GM12872 (cell line): ENCODE measurements around the gene FGF12.

Source experiments
- TF ChIP-seq, protein P1 (sequence below): IDR thresholded peaks from 3 replicates; pipeline ENCODE4 v1.5.1; 2011; ENCODE audit warnings: low read depth, mild to moderate bottlenecking, low read length, moderate library complexity; ENCODE audit not compliant: insufficient read depth

The FGF12 gene

DNA sequence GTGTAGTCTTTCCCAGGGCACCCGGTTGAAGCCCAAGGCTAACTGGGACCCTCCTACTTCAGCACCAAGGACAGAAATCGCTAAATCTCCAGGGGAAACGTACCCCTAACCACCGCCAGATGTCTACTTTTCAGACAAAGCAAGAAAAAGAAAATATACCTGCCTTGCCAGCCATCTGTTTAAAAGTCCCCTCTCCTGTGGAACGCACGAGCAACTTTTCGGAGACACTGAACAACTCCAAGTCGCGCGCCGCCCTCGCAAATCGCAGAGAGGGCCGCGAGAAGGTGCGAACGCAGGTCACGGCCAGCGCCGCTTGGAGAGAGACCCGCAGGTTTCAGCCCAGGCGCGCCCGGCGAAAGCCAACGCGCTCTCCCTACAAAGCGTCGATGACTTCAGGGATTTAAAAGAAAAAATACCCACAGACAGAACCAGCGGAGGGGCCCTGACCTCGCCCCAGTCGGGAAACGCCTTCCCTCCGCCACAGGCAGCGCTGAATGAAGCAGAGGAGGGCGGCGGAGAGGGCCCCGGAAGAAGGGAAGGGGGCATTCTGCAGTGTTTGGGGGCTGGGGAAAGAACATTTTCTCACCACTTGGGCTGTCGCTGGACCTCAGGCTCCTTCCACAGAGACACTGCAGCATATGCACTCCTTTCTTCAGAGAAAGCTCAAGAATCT is 213.1 kb downstream of the FGF12 start:
- TF ChIP-seq, protein P1, sequence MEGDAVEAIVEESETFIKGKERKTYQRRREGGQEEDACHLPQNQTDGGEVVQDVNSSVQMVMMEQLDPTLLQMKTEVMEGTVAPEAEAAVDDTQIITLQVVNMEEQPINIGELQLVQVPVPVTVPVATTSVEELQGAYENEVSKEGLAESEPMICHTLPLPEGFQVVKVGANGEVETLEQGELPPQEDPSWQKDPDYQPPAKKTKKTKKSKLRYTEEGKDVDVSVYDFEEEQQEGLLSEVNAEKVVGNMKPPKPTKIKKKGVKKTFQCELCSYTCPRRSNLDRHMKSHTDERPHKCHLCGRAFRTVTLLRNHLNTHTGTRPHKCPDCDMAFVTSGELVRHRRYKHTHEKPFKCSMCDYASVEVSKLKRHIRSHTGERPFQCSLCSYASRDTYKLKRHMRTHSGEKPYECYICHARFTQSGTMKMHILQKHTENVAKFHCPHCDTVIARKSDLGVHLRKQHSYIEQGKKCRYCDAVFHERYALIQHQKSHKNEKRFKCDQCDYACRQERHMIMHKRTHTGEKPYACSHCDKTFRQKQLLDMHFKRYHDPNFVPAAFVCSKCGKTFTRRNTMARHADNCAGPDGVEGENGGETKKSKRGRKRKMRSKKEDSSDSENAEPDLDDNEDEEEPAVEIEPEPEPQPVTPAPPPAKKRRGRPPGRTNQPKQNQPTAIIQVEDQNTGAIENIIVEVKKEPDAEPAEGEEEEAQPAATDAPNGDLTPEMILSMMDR = no peak

DNA sequence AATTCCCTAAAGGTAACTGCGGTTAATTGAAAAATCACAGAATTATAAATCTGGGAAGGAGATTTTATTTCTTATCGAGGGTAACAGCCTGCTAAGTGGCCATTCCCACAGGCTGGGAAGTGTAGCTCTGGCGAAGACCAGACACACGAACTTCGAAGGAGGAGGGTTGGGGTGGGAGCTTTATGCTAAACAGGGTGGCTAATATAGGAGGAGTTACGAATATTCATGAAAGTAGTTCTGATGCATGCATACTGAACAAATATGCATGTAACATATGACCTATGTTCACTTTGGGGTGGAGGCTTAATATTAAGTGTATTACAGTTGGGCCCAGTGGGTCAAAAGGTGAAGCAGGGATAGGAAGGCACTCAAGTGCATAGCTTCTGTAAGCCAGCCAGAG is 221.6 kb downstream of the FGF12 start:
- TF ChIP-seq, protein P1 = no peak

DNA sequence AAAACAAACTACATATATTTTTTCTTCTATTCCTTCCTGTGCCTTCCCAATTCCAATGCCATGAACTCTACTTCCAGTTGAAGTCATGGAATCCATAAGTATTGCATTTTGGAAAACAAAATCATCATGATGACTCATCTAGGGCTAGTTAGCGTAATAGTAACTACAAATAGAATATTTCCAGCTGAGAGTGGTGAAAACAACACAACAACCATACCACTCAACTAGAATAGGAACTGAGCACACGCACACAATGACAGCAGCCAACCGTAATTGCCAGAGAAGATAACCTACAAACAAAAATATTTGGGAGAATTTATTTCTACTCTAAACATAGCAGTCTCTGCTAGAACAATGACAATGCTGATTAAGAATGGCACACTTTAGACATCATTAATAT is 225.9 kb downstream of the FGF12 start:
- TF ChIP-seq, protein P1 = no peak

DNA sequence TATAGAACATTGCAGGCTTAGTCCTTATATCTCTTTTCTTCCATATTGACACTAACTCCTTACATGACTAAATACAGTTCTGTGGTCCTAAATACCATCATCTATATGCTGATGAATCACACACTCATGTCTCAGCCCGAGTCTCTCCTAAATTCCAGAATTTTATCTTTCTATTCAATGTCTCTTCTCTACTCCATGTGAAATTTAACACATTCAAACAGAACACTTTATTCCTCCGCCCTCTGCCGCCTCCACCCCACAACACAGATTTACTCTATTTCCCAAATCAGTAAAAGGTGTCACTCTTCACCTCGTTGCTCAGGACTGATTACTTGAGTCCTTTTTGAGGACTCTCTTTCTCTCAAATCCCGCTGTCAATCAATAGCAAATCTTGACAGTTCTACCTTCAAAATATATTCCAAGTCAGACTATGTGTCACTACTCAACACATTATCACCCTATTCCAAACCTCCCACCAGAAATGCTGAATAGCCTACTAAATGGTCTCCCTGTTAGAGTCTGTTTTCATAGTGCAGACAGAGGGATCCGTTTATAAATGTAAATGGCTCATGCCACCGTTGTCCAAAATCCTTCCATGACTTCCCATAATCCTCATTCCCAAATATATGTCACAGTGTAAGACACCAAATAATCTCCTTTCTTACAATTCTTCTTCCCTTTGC is 230.3 kb downstream of the FGF12 start:
- TF ChIP-seq, protein P1 = no peak

DNA sequence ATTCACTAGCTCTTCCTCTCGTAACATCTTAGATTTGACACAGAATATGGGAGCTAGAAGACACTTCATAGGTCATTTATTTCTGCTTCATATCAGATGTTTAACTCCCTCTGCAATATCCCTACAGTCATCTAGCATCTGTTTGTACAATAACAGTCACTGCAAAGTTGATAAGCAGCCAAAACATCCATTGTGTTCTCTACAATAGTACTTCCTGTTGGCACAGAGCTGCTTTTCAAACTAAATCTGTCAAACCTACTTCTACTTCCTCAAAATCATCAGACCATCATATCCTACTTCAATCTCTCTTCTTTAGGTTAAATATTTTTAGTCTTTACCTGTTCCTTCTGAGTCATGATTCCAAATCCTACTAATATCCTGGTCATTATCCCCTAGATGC is 233.2 kb downstream of the FGF12 start:
- TF ChIP-seq, protein P1 = no peak

DNA sequence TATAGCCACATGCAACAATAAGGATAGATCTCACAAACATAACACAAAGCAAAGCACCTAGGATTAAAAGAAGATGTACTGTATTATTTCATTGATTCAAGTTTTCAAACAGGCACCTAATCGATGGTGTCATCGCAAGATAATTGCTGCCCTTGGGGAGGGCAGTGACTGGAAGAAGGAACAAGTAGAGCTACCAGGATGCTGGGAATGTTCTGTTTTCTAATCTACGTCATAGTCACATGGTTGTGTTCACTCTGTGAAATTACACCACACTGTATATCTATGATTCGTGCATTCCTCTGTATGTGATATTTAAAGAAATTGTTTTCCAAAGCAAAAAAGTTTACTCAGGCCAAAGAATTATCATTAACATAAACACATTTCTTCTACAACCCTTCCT is 236.6 kb downstream of the FGF12 start:
- TF ChIP-seq, protein P1 = no peak

DNA sequence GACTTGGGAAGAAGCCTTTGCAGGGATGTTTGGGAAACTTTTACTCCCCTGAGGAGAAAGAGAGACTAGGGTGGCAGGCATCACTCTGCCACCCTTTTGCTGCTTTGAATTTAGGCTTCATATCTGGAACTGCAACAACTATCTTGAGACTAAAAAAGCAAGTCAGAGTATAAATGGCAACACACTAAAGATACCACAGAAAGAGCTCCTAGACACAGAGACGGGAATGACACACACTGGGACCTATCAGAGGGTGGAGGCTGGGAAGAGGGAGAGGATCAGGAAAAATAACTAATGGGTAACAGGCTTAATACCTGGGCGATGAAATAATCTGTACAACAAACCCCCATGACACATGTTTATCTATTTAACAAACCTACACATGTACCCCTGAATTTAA is 237.8 kb downstream of the FGF12 start:
- TF ChIP-seq, protein P1 = no peak
